C4-2B (cell line): ENCODE results near the gene PLD3.

Experiments used
- H3K27ac ChIP-seq: fragments of 450-650 bp; 2 replicates; pipeline ENCODE4 v1.5.1; 2017
- CTCF ChIP-seq: fragments of 450-650 bp; conservative IDR thresholded peaks from 2 replicates; pipeline ENCODE4 v1.5.1; 2017; ENCODE audit warnings: mild to moderate bottlenecking
- ZFX ChIP-seq: fragments of 450-650 bp; IDR thresholded peaks from 2 replicates; pipeline ENCODE4 v1.6.1; 2017

Gene PLD3

GRCh38 chr19:40411958-40412499, 63.5 kb downstream of the PLD3 start:
- no peak overlapping the region for H3K27ac ChIP-seq
- no peak for TF ChIP-seq ZFX
- no peak for TF ChIP-seq CTCF

GRCh38 chr19:40412866-40413265, 64.4 kb downstream of the PLD3 start:
- TF ChIP-seq CTCF (no peak), ZFX (no peak)
- H3K27ac ChIP-seq = no peak overlapping the region

GRCh38 chr19:40413291-40413845, 64.9 kb downstream of the PLD3 start, which contains the start of gene PRX:
PRX (minus strand) TSS chr19:40413378; CDS start chr19:40407932, 5,446 bp downstream.
- TF ChIP-seq CTCF (no peak), ZFX (no peak)
- H3K27ac ChIP-seq = no peak within 1 kb of the TSS

GRCh38 chr19:40414542-40415535, 66.3 kb downstream of the PLD3 start:
- H3K27ac ChIP-seq = no peak overlapping the region
- TF ChIP-seq CTCF (no peak), ZFX (no peak)

GRCh38 chr19:40415768-40416167, 67.3 kb downstream of the PLD3 start:
- no peak for TF ChIP-seq CTCF
- TF ChIP-seq ZFX = no peak
- no peak overlapping the region for H3K27ac ChIP-seq

GRCh38 chr19:40416918-40417642, 68.6 kb downstream of the PLD3 start:
- TF ChIP-seq ZFX (no peak), CTCF (no peak)
- no peak overlapping the region for H3K27ac ChIP-seq
